Measurements from ENCODE around the gene ZNF121. TPM values are rescaled to one million over a fixed set of nuclear protein-coding genes. Genes with fewer than 3 reads are reported as not detected.
"Not testable (repeated sequence)": the region's sequence is repeated elsewhere in the genome, so short reads cannot be mapped to it uniquely, and the experiment has no call there.

ZNF121 gene
- total and polyA plus RNA-seq, 5 experiments from 2014 or later = 1.9 to 66.0 (median 3.7) TPM

- Mint-ChIP-seq H3K9me3 (peaks cover 0 to 38% (median 7%) of the 10 kb centered on the region in 9 donors), H3K36me3 (peaks cover 33 to 51% (median 48%) of the 10 kb centered on the region in 3 donors), H3K4me3 (peak overlapping the region; percentile 53 to 96 (median 81)), H3K4me1 (peaks cover 14 to 58% (median 43%) of the 10 kb centered on the region in 4 donors), H3K27ac (peak overlapping the region in 9 of 10 donors; percentile 44 to 95 (median 79))
- H3K27me3 Mint-ChIP-seq, ATAC-seq, DNase-seq: not testable (repeated sequence)
- POLR2A ChIA-PET = interaction anchor here (1.9 kb wide), 1 partner anchor 146 kb away, joined by 8 read pairs; the partner anchor contains the start of gene ZNF266
Observed at GRCh38 chr19:9582081-9582725, 2.1 kb downstream of the ZNF121 start.

GRCh38 chr19:9580728-9581127 is 3.6 kb downstream of the ZNF121 start:
- Mint-ChIP-seq H3K27me3 (no peaks in the 10 kb centered on the region), H3K36me3 (peaks cover 39 to 66% (median 62%) of the 10 kb centered on the region in 3 donors), H3K27ac (peak overlapping the region in 5 of 10 donors; percentile 4 to 77 (median 50)), H3K9me3 (peaks cover 0 to 53% (median 8%) of the 10 kb centered on the region in 9 donors), H3K4me3 (peak overlapping the region in 2 of 10 donors; percentile 2 to 38), H3K4me1 (peaks cover 15 to 65% (median 38%) of the 10 kb centered on the region in 4 donors)
- no peak for DNase-seq
- ATAC-seq = no peak
- POLR2A ChIA-PET = interaction anchor here (0.9 kb wide), 1 partner anchor 40 kb away, joined by 3 read pairs; no protein-coding TSS in a partner anchor

- H3K27ac Mint-ChIP-seq = no peak overlapping the region
- H3K9me3 Mint-ChIP-seq = peaks cover 0 to 98% (median 44%) of the 10 kb centered on the region in 9 donors
- H3K36me3 Mint-ChIP-seq = peaks cover 56 to 95% (median 70%) of the 10 kb centered on the region in 3 donors
- DNase-seq = no peak
- ATAC-seq = no peak
- no peaks in the 10 kb centered on the region for H3K27me3 Mint-ChIP-seq
- H3K4me1 Mint-ChIP-seq = peaks cover 7 to 19% (median 13%) of the 10 kb centered on the region in 4 donors
- POLR2A ChIA-PET = interaction anchor here (0.7 kb wide), 1 partner anchor 324 kb away, joined by 3 read pairs; no protein-coding TSS in a partner anchor
- H3K4me3 Mint-ChIP-seq = no peak overlapping the region
Observed at GRCh38 chr19:9570255-9570654, 14.0 kb downstream of the ZNF121 start.

- DNase-seq = no peak
- H3K9me3 Mint-ChIP-seq = peaks cover 0 to 98% (median 34%) of the 10 kb centered on the region in 9 donors
- ATAC-seq = no peak
- POLR2A ChIA-PET = interaction anchor here (1.2 kb wide), 1 partner anchor 9 kb away, joined by 3 read pairs; no protein-coding TSS in a partner anchor
- no peaks in the 10 kb centered on the region for H3K27me3 Mint-ChIP-seq
- peaks cover 63 to 92% (median 74%) of the 10 kb centered on the region in 3 donors for H3K36me3 Mint-ChIP-seq
- H3K4me3 Mint-ChIP-seq = peak overlapping the region in 1 of 10 donors; percentile 20
- peaks cover 0 to 5% (median 2%) of the 10 kb centered on the region in 4 donors for H3K4me1 Mint-ChIP-seq
- no peak overlapping the region for H3K27ac Mint-ChIP-seq
Observed at GRCh38 chr19:9566729-9567128, 17.6 kb downstream of the ZNF121 start.

GRCh38 chr19:9565900-9566705 is 18.2 kb downstream of the ZNF121 start:
- DNase-seq (peak in 1 of 10 donors; percentile 7), ATAC-seq (no peak)
- Mint-ChIP-seq H3K27ac (peak overlapping the region in 1 of 10 donors; percentile 18), H3K27me3 (no peaks in the 10 kb centered on the region), H3K4me1 (peaks cover 0 to 1% (median 0%) of the 10 kb centered on the region in 4 donors), H3K9me3 (peaks cover 0 to 98% (median 32%) of the 10 kb centered on the region in 9 donors), H3K36me3 (peaks cover 57 to 92% (median 74%) of the 10 kb centered on the region in 3 donors), H3K4me3 (peak overlapping the region in 2 of 10 donors; percentile 6 to 20)
- POLR2A ChIA-PET = interaction anchor here (0.5 to 1.2 kb wide), 3 partner anchors 9 to 262 kb away, joined by 3 read pairs; no protein-coding TSS in a partner anchor

GRCh38 chr19:9552536-9553274 is 31.6 kb downstream of the ZNF121 start:
- Mint-ChIP-seq H3K4me1 (no peaks in the 10 kb centered on the region), H3K36me3 (peaks cover 4 to 46% (median 26%) of the 10 kb centered on the region in 3 donors), H3K27me3 (no peaks in the 10 kb centered on the region), H3K27ac (no peak overlapping the region), H3K4me3 (no peak overlapping the region), H3K9me3 (peaks cover 0 to 70% (median 23%) of the 10 kb centered on the region in 9 donors)
- POLR2A ChIA-PET = no interaction called here
- no peak for ATAC-seq
- DNase-seq = no peak

- DNase-seq (no peak), ATAC-seq (no peak)
- Mint-ChIP-seq H3K36me3 (peaks cover 2 to 21% (median 14%) of the 10 kb centered on the region in 3 donors), H3K27ac (no peak overlapping the region), H3K9me3 (peaks cover 0 to 40% (median 16%) of the 10 kb centered on the region in 9 donors), H3K4me1 (no peaks in the 10 kb centered on the region), H3K27me3 (peaks cover 0 to 5% (median 1%) of the 10 kb centered on the region in 5 donors), H3K4me3 (no peak overlapping the region)
- POLR2A ChIA-PET = no interaction called here
Observed at GRCh38 chr19:9547870-9548269, 36.4 kb downstream of the ZNF121 start.

GRCh38 chr19:9541281-9541680 is 43.0 kb downstream of the ZNF121 start:
- DNase-seq, ATAC-seq, H3K27me3 Mint-ChIP-seq, H3K4me3 Mint-ChIP-seq, H3K27ac Mint-ChIP-seq: not testable (repeated sequence)
- Mint-ChIP-seq H3K36me3 (peaks cover 2 to 30% (median 24%) of the 10 kb centered on the region in 3 donors), H3K9me3 (peaks cover 6 to 21% (median 13%) of the 10 kb centered on the region in 9 donors), H3K4me1 (peaks cover 16 to 31% (median 29%) of the 10 kb centered on the region in 4 donors)
- POLR2A ChIA-PET = interaction anchor here (1.7 kb wide), 1 partner anchor 40 kb away, joined by 3 read pairs; no protein-coding TSS in a partner anchor

- POLR2A ChIA-PET = interaction anchor here (1.7 kb wide), 1 partner anchor 41 kb away, joined by 3 read pairs; no protein-coding TSS in a partner anchor
- peaks cover 16 to 37% (median 31%) of the 10 kb centered on the region in 4 donors for H3K4me1 Mint-ChIP-seq
- peak overlapping the region; percentile 42 to 99 (median 97) for H3K4me3 Mint-ChIP-seq
- H3K27me3 Mint-ChIP-seq, DNase-seq, ATAC-seq: not testable (repeated sequence)
- H3K36me3 Mint-ChIP-seq = peaks cover 15 to 44% (median 32%) of the 10 kb centered on the region in 3 donors
- peak overlapping the region; percentile 60 to 99 (median 98) for H3K27ac Mint-ChIP-seq
- H3K9me3 Mint-ChIP-seq = peaks cover 6 to 33% (median 17%) of the 10 kb centered on the region in 9 donors
Observed at GRCh38 chr19:9539921-9540320, 44.4 kb downstream of the ZNF121 start.

GRCh38 chr19:9539201-9539600 is 45.1 kb downstream of the ZNF121 start:
- ATAC-seq, POLR2A ChIA-PET, DNase-seq, H3K27me3 Mint-ChIP-seq: not testable (repeated sequence)
- Mint-ChIP-seq H3K9me3 (peaks cover 6 to 39% (median 19%) of the 10 kb centered on the region in 9 donors), H3K4me1 (peaks cover 16 to 37% (median 31%) of the 10 kb centered on the region in 4 donors), H3K36me3 (peaks cover 23 to 51% (median 34%) of the 10 kb centered on the region in 3 donors), H3K4me3 (peak overlapping the region; percentile 92 to 99 (median 98)), H3K27ac (peak overlapping the region; percentile 96 to 100 (median 99))

GRCh38 chr19:9538183-9539058 is 45.9 kb downstream of the ZNF121 start, which contains the start of gene ZNF426:
Gene ZNF426, minus strand, starts transcription at chr19:9538645. Its CDS starts 2,413 bp downstream, at chr19:9536232.
- H3K36me3 Mint-ChIP-seq = peaks cover 30 to 59% (median 42%) of the 10 kb centered on the region in 3 donors
- peak within 1 kb of the TSS; percentile 96 to 100 (median 99) for H3K27ac Mint-ChIP-seq
- H3K9me3 Mint-ChIP-seq = peaks cover 6 to 47% (median 27%) of the 10 kb centered on the region in 9 donors
- no peaks in the 10 kb centered on the region for H3K27me3 Mint-ChIP-seq
- DNase-seq = peak; percentile 66 to 91 (median 84)
- POLR2A ChIA-PET = no interaction called here
- ATAC-seq = peak; percentile 94 to 97
- H3K4me3 Mint-ChIP-seq = peak within 1 kb of the TSS; percentile 92 to 99 (median 98)
- peaks cover 16 to 37% (median 31%) of the 10 kb centered on the region in 4 donors for H3K4me1 Mint-ChIP-seq
